ENCODE results near the gene KRTAP13-4. TPM values are rescaled to one million over a fixed set of nuclear protein-coding genes. Genes with fewer than 3 reads are reported as not detected.
A peak's percentile ranks its signal among the peaks of the same experiment; 100 is the strongest.

Gene KRTAP13-4
- total and polyA plus RNA-seq, 12 donors: not detected

GRCh38 chr21:30408782-30409494 lies 21.1 kb upstream of the KRTAP13-4 start:
- Histone ChIP-seq H3K9me3 (peaks cover 0 to 21% (median 5%) of the 10 kb centered on the region in 11 donors), H3K36me3 (no peaks in the 10 kb centered on the region), H3K4me3 (no peak overlapping the region), H3K27ac (no peak overlapping the region), H3K4me1 (no peaks in the 10 kb centered on the region), H3K27me3 (no peaks in the 10 kb centered on the region)
- intact Hi-C loops (cut with DNase I): no loop called here
- WGBS, 2 donors: 22 to 23% methylated on average over 14 of the region's 14 CpGs
- peak in 6 of 9 donors; percentile 19 to 40 (median 30) for TF ChIP-seq CTCF (IDR thresholded peaks at IDR 0.05)
- ATAC-seq (peak; percentile 29 to 84 (median 70)), DNase-seq (peak; percentile 17 to 26)

- Histone ChIP-seq H3K4me3 (no peak overlapping the region), H3K9me3 (peaks cover 0 to 7% (median 0%) of the 10 kb centered on the region in 11 donors), H3K36me3 (no peaks in the 10 kb centered on the region), H3K4me1 (no peaks in the 10 kb centered on the region), H3K27ac (no peak overlapping the region), H3K27me3 (no peaks in the 10 kb centered on the region)
- 75 to 83% methylated on average over 5 of the region's 5 CpGs for WGBS, 2 donors
- DNase-seq (no peak), ATAC-seq (no peak)
- TF ChIP-seq CTCF (IDR thresholded peaks at IDR 0.05): no peak
- intact Hi-C loops (cut with DNase I): no loop called here
These were observed 14.0 kb upstream of the KRTAP13-4 start for GRCh38 chr21:30415993-30416392.

- intact Hi-C loops (cut with DNase I): no loop called here
- Histone ChIP-seq H3K27ac (no peak within 1 kb of the TSS), H3K9me3 (no peaks in the 10 kb centered on the region), H3K27me3 (no peaks in the 10 kb centered on the region), H3K4me3 (no peak within 1 kb of the TSS), H3K4me1 (no peaks in the 10 kb centered on the region), H3K36me3 (no peaks in the 10 kb centered on the region)
- DNase-seq (no peak), ATAC-seq (no peak)
- WGBS, 2 donors: 74 to 84% methylated on average over 5 of the region's 5 CpGs
- no peak for TF ChIP-seq CTCF (IDR thresholded peaks at IDR 0.05)
These were observed 4.2 kb upstream of the KRTAP13-4 start, which contains the start of gene KRTAP13-3 for GRCh38 chr21:30425826-30426225. KRTAP13-3 (minus strand) TSS chr21:30425926; CDS start chr21:30425912, 14 bp downstream.

GRCh38 chr21:30426731-30427130 lies 3.3 kb upstream of the KRTAP13-4 start:
- Histone ChIP-seq H3K27me3 (no peaks in the 10 kb centered on the region), H3K27ac (no peak overlapping the region), H3K9me3 (no peaks in the 10 kb centered on the region), H3K4me1 (no peaks in the 10 kb centered on the region), H3K36me3 (no peaks in the 10 kb centered on the region), H3K4me3 (no peak overlapping the region)
- intact Hi-C loops (cut with DNase I): no loop called here
- no peak for DNase-seq
- no peak for TF ChIP-seq CTCF (IDR thresholded peaks at IDR 0.05)
- 49% methylated on average over 3 of the region's 3 CpGs for WGBS, 2 donors
- no peak for ATAC-seq

All from heart right ventricle (tissue), 16 donors.